Esophagus (tissue), 2 donors: ENCODE measurements around the gene GTF3C1. TPM values are rescaled to one million over a fixed set of nuclear protein-coding genes. Genes with fewer than 3 reads are reported as not detected.

Source experiments
- H3K27ac ChIP-seq, 2 donors: one replicate each; pipeline ENCODE4 v1.5.1; 2013; ENCODE audit warnings: low read depth in 2 of 2, mild to moderate bottlenecking in 2 of 2, inconsistent platforms in 1 of 2, low read length in 1 of 2, moderate library complexity in 1 of 2
- H3K27me3 ChIP-seq, 2 donors: one replicate each; pipeline ENCODE4 v1.6.1; 2013; ENCODE audit warnings: low read length in 2 of 2, control low read depth in 1 of 2, mild to moderate bottlenecking in 1 of 2; ENCODE audit not compliant: insufficient read depth in 2 of 2, control insufficient read depth in 1 of 2
- H3K36me3 ChIP-seq, 2 donors: one replicate each; pipeline ENCODE4 v1.6.1; 2013; ENCODE audit warnings: low read length in 1 of 2; ENCODE audit not compliant: control insufficient read depth in 2 of 2, insufficient read depth in 2 of 2
- H3K4me1 ChIP-seq, 2 donors: one replicate each; pipeline ENCODE4 v1.6.1; 2013; ENCODE audit warnings: low read length in 1 of 2; ENCODE audit not compliant: control insufficient read depth in 2 of 2, insufficient read depth in 2 of 2
- H3K4me3 ChIP-seq, 2 donors: one replicate each; pipeline ENCODE4 v1.5.1; 2013; ENCODE audit warnings: low read length in 2 of 2, mild to moderate bottlenecking in 2 of 2, low read depth in 1 of 2, moderate library complexity in 1 of 2
- H3K9me3 ChIP-seq, 2 donors: one replicate each; pipeline ENCODE4 v1.6.1; 2013; ENCODE audit warnings: mild to moderate bottlenecking in 2 of 2, low read depth in 1 of 2, low read length in 1 of 2, moderate library complexity in 1 of 2; ENCODE audit not compliant: control insufficient read depth in 2 of 2, insufficient read depth in 1 of 2
- WGBS, 2 donors: extraction: QIAGEN DNeasy Blood & Tissue Kit; methylation state at CpG; one replicate each; pipeline ENCODE4 v1.1.7; 2013; 5-methylcytosine and 5-hydroxymethylcytosine counted together
- polyA plus RNA-seq, 2 donors: library from polyadenylated mRNA; stranded (reverse); fragments of 200-250 nt; gene quantifications; one replicate each; pipeline ENCODE4 v1.2.3, GENCODE V29; 2013
- donor health status: healthy with polysubstance abuse.
- donor health status: Bipolar disorder and iron deficiency.

GTF3C1 gene
- polyA plus RNA-seq, 2 donors = 85.4 to 109 TPM

DNA sequence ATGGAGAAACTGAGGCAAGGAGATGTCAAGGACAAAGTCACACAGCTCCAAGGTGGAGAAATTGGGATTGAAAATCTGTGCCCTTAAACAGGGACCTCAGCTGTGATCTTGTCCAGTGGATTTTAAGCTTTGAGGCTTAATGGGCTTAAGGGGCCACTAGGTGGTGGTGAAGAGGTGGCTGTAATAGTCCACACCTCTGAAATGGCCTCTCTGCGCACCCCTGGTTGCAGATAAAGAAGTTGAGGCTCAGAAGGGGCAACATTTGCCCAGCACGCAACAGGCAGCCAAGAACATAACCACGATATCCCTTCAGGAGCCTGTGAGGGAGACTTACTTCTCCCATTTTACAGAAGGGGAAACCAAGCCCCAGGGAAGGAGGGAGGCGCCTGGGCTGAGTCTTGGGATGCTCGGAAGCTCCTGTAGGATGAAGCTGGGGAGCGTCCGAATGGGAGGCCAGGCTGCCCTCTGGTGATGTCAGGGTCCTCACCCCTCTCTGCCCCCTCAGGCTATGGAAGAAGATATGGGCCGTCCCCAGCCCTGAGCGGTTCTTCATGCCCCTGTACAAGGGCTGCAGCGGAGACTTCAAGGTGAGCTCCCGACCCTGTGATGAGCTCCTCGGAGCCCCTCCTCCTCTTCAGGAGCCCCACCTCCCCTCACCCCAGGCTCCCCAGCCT lies 104.1 kb downstream of the GTF3C1 start:
- peaks cover 0 to 13% of the 10 kb centered on the region in 2 donors for H3K9me3 ChIP-seq
- H3K36me3 ChIP-seq = no peaks in the 10 kb centered on the region
- no peak overlapping the region for H3K27ac ChIP-seq
- H3K27me3 ChIP-seq = no peaks in the 10 kb centered on the region
- H3K4me1 ChIP-seq = peaks cover 0 to 4% of the 10 kb centered on the region in 2 donors
- 87 to 89% methylated on average over 12 of the region's 12 CpGs for WGBS, 2 donors
- H3K4me3 ChIP-seq = no peak overlapping the region

DNA sequence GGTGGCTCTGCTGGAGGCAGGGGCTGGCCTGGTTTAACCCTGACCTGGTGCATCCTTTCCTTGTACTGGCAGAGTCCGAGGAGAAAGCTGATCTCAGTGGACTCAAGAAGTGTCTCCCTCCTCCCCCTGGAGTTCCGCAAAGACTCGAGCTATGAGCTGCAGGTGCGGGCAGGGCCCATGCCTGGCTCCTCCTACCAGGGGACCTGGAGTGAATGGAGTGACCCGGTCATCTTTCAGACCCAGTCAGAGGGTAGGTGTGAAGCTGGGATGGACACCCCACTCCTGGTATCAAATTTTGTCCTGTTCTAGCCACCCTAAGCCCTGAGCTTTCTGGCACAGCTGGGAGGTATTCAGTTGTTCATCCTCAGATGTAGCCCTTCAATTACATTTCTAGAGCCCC lies 105.2 kb downstream of the GTF3C1 start:
- Histone ChIP-seq H3K36me3 (no peaks in the 10 kb centered on the region), H3K4me1 (peaks cover 0 to 2% of the 10 kb centered on the region in 2 donors), H3K9me3 (peaks cover 0 to 13% of the 10 kb centered on the region in 2 donors), H3K27ac (no peak overlapping the region), H3K27me3 (no peaks in the 10 kb centered on the region), H3K4me3 (no peak overlapping the region)
- WGBS, 2 donors = 88 to 92% methylated on average over 5 of the region's 5 CpGs

DNA sequence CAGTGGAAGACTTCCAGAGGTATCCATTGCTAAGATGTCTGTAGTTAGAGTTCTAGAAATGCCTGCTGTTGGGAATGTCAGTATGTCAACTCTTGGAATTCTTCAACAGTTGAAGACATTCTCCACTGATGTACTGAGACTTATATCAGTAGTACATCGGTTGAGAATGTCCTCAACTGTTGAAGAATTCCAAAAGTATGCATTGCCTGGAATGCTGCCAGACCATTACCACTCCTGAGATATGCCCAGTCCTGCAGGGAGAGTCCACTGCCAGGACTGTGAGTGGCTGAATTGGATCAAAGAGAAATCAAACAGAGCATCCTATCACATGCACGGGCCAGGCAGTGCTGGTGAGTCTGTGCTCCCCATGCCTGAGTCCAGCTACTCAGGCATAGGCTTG lies 105.7 kb downstream of the GTF3C1 start:
- Histone ChIP-seq H3K4me3 (no peak overlapping the region), H3K9me3 (peaks cover 0 to 17% of the 10 kb centered on the region in 2 donors), H3K4me1 (no peaks in the 10 kb centered on the region), H3K27me3 (no peaks in the 10 kb centered on the region), H3K36me3 (no peaks in the 10 kb centered on the region), H3K27ac (no peak overlapping the region)
- WGBS, 2 donors = 48 to 55% methylated on average over 2 of the region's 2 CpGs

DNA sequence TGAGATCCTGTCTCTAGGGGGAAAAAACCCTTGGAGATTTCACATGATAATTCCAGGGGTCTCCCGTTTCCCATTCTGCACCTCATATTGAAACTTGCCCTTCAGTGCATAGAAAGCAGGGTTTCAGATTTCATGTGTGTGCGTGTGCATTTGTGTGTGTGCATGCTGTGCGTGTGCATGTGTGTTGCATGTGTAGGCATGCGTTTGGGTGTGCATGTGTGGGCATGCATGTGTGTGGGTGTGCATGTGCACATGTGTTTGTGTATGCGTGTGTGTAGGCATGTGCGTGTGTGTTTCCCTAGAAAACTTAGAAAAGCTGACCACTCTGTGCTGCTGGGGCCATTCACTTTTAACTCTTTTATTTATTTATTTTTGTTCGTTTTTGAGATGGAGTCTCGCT lies 107.7 kb downstream of the GTF3C1 start:
- Histone ChIP-seq H3K27ac (no peak overlapping the region), H3K4me1 (no peaks in the 10 kb centered on the region), H3K27me3 (no peaks in the 10 kb centered on the region), H3K9me3 (peaks cover 0 to 17% of the 10 kb centered on the region in 2 donors), H3K36me3 (no peaks in the 10 kb centered on the region), H3K4me3 (no peak overlapping the region)
- 89 to 91% methylated on average over 8 of the region's 8 CpGs for WGBS, 2 donors

DNA sequence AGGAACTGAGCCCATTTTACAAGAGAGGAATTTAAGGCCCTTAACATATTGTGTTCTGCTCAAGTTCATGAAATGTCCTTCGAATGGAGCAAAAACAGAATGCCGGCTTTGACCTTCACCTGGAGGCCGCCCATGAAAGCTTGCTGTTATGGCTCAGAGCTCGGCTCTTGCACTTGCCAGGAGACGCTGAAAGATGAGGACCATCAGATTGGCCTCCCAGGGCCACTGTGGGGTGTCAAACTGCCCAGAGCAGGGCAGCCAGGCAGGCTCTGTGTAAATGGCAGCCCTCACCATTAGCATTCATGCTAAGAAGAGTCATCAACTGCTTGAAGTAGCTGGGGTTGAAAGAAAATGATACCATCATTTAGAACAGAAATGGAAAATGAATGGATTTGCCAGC lies 108.4 kb downstream of the GTF3C1 start:
- WGBS, 2 donors = 83 to 90% methylated on average over 5 of the region's 5 CpGs

DNA sequence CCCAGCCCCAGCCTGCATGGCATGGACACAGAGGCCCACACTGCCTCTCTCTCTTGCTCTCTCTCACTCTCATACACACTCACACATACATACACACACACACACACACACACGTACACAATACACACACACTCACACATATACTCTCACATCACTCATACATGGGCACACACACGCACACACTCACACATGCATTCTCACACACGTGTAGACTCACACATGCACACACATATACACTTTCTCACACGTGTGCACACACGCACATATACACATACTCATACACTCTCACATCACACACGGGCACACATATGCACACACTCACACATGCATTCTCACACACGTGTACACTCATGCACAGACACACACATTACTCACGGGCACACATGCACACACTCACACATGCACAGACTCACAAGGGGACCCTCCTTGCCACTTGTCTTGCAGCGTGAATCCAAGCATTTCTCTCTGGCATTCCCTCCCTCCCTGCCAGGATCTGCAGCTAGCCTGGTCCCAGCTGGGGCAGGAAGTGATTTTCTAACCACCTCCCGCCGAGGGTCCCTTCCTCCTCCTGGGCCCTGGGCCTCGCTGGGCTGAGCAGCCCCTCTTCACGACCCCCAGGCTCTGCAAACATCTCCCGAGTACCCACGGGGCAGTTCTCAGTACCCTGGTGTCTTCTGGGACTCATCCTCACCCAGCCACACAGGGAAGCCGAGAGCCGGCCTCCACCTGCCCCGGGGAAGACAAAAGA lies 110.3 kb downstream of the GTF3C1 start:
- 71 to 77% methylated on average over 18 of the region's 18 CpGs for WGBS, 2 donors
- no peaks in the 10 kb centered on the region for H3K4me1 ChIP-seq
- H3K27ac ChIP-seq = no peak overlapping the region
- H3K4me3 ChIP-seq = no peak overlapping the region
- H3K36me3 ChIP-seq = no peaks in the 10 kb centered on the region
- H3K27me3 ChIP-seq = no peaks in the 10 kb centered on the region
- peaks cover 0 to 9% of the 10 kb centered on the region in 2 donors for H3K9me3 ChIP-seq

More for the DNA sequence above, 108.4 kb downstream of the GTF3C1 start:
- H3K27me3 ChIP-seq = no peaks in the 10 kb centered on the region
- no peaks in the 10 kb centered on the region for H3K4me1 ChIP-seq
- no peak overlapping the region for H3K27ac ChIP-seq
- no peaks in the 10 kb centered on the region for H3K36me3 ChIP-seq
- H3K9me3 ChIP-seq = peaks cover 0 to 17% of the 10 kb centered on the region in 2 donors
- no peak overlapping the region for H3K4me3 ChIP-seq

DNA sequence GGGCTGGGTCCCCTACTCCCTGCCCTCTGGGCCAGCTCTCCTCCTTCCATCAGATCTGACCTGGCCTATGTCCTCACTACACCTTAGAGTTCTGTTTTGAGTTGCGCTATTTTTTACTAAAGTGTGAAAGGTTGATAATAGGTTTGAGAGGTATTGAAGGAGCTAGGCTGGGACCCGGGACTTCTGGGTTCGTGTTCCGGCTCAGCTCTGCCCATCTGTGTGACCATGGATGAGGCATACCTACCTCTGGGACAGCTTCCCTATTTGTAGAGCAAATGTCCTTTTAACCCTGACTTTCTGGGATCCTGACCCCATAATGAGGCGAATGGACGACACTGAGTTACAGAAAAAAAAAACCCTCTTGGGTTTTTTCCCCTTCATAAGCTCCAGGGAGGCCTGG lies 111.8 kb downstream of the GTF3C1 start:
- Histone ChIP-seq H3K27me3 (no peaks in the 10 kb centered on the region), H3K4me3 (no peak overlapping the region), H3K36me3 (no peaks in the 10 kb centered on the region), H3K4me1 (no peaks in the 10 kb centered on the region), H3K9me3 (peaks cover 0 to 4% of the 10 kb centered on the region in 2 donors), H3K27ac (no peak overlapping the region)
- WGBS, 2 donors = 93% methylated on average over 6 of the region's 6 CpGs

DNA sequence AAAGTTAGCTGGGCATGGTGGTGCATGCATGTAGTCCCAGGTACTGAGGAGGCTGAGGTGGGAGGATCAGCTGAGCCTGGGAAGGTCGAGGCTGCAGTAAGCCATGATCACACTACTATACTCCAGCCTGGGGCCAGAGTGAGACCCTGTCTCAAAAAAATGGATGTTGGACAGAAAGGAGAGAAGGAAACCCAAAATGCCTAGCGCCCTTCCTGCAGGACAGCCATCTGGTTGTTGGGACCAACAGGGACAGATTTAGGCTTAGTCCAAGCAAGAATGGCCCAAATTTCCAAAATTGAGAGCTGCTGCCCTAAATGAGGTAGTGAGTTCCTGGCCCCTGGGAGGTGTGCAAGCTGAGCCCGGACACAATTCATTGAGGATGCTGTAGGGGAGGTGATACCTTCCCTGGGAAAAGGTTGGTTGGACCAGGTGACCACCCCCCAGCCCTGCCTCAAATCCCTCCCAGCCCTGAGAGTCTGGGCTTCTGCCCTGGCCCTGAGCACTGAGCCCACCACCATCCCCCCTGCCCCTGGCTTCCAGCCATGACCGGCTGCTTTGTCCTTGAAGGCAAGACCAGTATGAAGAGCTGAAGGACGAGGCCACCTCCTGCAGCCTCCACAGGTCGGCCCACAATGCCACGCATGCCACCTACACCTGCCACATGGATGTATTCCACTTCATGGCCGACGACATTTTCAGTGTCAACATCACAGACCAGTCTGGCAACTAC lies 112.6 kb downstream of the GTF3C1 start:
- Histone ChIP-seq H3K4me3 (no peak overlapping the region), H3K27me3 (no peaks in the 10 kb centered on the region), H3K36me3 (no peaks in the 10 kb centered on the region), H3K9me3 (peaks cover 0 to 4% of the 10 kb centered on the region in 2 donors), H3K27ac (no peak overlapping the region), H3K4me1 (peaks cover 0 to 2% of the 10 kb centered on the region in 2 donors)
- WGBS, 2 donors = 84 to 87% methylated on average over 9 of the region's 9 CpGs

DNA sequence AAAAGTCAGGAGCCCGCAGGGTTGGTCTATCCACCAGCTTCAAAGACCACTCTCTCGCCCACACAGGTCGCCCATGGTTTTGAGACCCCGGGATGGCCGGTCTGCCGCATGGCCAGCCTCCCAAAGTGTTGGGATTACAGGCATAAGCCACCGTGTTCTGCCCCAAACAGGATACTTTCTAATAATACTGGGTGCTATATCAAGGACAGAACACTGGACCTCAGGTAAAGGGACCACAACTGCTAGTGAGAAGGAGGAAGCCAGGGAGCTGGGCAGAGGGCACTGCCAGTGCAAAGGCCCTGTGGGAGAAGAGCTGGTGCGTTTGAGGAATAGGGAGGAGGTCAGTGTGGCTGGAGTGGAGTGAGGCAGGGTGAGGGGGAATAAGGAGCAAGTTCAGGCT lies 113.6 kb downstream of the GTF3C1 start:
- H3K36me3 ChIP-seq = no peaks in the 10 kb centered on the region
- H3K4me3 ChIP-seq = no peak overlapping the region
- H3K27ac ChIP-seq = no peak overlapping the region
- WGBS, 2 donors = 90 to 92% methylated on average over 8 of the region's 8 CpGs
- H3K9me3 ChIP-seq = peaks cover 0 to 4% of the 10 kb centered on the region in 2 donors
- peaks cover 0 to 2% of the 10 kb centered on the region in 2 donors for H3K4me1 ChIP-seq
- H3K27me3 ChIP-seq = no peaks in the 10 kb centered on the region
